Fibroblast of skin of left biceps (primary cell): ENCODE results near the gene ABR.
"Not testable (repeated sequence)": the region's sequence is repeated elsewhere in the genome, so short reads cannot be mapped to it uniquely, and the experiment has no call there.

Source experiments
- DNase-seq, 2 experiments: peaks; one replicate each; pipeline ENCODE4 v3.0.0-alpha.2; 2013; ENCODE audit warnings: low read depth in 2 of 2

ABR gene

GRCh38 chr17:1147664-1148063 lies 32.1 kb downstream of the ABR start:
- DNase-seq = no peak

DNA sequence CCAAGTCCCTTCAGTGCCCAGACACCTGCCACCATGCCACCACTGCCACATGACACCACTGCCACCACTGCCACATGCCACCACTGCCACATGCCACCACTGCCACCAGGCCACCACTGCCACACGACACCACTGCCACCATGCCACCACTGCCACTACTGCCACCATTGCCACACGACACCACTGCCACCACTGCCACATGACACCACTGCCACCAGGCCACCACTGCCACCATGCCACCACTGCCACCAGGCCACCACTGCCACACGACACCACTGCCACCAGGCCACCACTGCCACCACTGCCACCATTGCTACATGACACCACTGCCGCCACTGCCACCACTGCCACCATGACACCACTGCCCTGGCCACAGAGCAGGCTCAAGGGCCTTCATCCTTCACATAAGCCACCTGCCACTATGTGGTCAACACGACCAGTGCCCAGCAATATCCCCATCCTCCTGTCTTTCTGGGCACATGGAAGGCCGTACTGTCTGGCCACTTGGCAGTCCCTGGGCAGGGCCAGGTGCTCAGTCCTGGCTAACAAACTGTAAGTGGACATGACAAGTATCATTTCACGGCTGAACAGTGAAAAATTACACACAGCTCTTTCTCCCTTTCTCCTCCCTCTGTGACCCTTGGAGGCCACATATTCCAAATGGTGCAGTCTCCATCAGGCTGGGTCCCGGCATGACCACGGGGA lies 33.1 kb downstream of the ABR start:
- no peak for DNase-seq

DNA sequence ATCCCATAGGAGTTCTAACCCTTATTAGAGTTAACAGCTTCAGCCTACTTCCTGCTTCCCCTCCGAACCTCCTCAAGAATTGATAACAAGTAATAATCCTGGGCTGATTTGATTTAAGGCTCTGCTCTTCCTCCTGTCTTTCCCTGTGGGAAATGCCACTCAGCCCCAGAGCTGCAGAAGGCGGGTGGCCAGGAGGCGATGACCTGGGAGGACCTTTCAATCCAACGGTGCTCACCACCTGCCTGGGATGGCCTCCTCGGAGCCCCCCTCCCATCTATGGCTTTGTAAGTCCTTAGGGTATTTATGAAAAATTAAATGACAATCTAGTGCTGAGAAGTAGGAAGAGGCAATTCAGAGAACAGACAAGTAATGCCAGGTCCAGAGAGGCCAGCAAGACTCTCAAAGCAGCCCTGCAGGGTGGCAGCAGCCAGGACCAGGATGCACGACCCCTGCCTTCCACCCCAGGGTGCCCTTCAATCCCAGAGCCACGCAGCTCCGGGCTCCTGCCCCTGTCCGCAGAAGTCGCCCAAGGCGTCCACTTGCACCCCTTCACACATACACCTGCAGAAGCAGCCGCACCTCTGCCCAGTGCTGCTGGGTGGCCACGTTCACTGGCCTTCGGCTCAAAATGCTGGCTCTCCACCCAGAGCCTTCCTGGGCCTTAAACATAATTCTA lies 34.3 kb downstream of the ABR start:
- no peak for DNase-seq

DNA sequence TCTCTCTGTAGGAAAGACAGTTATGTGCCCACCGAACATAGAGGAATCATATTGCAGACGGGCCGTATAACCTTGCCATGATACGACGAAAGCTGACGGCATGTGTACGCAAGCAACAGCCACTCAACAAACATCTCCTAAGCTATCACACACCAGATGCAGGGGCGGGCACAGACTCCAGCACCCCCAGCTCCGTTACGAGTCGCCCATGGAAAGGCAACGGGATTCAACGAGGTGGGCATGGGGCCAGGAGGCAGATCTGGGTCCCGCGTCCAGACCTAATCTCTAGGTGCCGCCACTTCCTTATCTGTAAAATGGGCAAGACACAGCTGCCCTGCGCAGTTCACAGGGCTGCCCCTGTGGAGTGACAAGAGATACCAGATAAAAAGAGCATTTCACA lies 35.6 kb downstream of the ABR start:
- no peak for DNase-seq

- DNase-seq = no peak
Observed at GRCh38 chr17:1143573-1143972, 36.2 kb downstream of the ABR start.

DNA sequence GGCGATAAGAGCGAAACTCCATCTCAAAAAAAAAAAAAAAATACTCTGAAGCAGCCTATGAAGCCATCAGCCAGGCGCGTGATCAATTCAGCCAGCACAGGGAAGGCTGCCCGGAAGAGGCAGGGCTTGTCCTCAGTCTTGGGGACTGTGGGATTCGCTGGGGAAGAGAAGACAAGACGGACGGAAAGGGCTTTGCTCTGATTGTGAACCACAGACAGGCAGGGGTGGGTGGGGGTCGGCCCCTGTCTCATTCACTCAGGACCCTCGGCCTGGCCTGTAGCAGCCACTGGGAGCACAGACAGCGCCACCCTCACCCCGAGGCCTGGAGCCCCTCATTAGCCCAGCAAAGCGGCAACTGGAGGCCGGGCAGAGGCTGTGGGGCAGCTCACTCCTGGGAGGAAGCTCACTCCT lies 37.2 kb downstream of the ABR start:
- DNase-seq = no peak

DNA sequence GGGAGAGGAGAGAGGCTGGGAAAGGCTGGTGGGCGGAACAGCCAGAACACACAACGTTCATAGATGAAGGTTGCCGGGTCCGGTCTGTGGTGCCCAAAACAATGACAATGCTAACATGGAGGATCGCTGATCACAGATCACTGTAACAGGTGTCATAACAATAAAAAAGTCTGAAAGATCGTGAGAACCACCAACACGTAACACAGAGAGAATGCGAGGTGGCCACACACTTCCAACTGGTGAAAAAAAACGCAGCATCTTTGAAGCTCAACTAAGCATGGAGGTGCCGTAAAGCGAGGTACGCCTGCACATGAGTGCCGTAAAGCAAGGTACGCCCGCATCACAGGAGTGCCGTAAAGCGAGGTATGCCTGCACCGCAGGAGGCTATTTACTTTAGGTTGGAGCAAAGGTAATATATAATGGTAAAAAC lies 42.3 kb downstream of the ABR start:
- no peak for DNase-seq

- no peak for DNase-seq
Observed at GRCh38 chr17:1136748-1137147, 43.0 kb downstream of the ABR start.

GRCh38 chr17:1134634-1135324 lies 45.0 kb downstream of the ABR start:
- DNase-seq = no peak

- no peak for DNase-seq
Observed at GRCh38 chr17:1130191-1130590, 49.6 kb downstream of the ABR start.

- DNase-seq = not testable (repeated sequence)
Observed at GRCh38 chr17:1128463-1128862, 51.3 kb downstream of the ABR start.

GRCh38 chr17:1126801-1127550 lies 52.8 kb downstream of the ABR start:
- DNase-seq = no peak

GRCh38 chr17:1126250-1126797 lies 53.5 kb downstream of the ABR start:
- DNase-seq = no peak

DNA sequence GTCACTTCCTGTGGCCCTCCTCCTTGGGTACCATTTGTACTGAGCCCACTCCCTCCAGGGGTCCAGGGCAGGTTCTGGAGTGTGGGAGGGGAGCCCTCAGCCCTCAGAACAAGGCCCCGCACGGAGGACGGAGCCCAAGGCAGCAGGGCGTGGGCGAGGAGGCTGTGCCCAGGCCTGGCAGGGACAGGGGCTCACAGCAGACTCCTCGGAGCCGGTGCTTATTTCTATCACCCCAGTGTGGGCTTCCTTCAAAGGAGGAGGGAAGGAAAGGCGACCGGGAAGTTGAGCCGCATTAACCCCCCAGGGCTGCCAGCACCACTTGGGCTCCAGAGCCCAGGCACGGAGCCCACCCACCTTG lies 54.0 kb downstream of the ABR start:
- DNase-seq = no peak

DNA sequence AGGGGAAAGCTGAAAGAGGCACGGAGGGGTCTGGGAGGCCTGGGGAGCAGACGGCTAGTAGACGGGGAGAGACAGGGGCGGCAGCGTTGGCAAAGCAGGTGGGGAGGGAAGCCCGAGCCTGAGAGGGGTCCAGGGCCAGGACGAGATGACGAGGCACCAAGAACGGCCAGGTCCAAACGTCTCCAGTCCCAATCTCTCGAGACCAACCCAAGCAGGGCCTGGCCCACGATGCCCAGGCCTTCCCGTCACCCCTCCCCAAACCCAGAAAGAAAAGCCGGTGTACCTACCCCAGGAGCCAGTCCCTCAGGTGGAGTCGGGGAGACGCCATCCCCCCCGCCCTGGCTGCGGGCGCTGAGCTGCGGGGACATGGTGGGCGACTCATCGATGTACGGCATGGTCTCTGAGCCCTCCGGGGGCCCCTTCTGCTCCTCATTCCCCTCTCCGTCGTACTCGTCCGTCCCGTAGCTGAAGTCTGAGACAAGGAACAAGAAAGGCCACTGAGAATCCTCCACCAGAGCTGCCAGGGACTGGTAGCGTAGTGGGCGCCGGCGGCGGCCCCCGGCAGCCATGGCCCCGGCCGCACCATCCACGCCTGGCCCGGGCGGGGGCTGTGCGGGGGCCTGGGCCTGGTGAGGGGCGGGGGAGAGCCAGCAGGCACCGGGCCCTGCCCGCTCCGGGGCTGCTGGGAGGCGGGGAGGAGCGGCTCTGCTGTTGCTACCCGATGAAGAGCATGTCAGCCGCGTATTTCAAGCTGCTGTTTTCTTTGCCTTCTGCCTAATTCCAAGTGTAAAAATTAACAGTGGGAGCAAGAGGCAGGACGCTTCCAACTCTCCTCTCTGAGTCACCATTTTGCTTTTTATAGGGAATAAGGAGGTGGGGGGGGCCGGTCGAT lies 54.6 kb downstream of the ABR start:
- DNase-seq = no peak

DNA sequence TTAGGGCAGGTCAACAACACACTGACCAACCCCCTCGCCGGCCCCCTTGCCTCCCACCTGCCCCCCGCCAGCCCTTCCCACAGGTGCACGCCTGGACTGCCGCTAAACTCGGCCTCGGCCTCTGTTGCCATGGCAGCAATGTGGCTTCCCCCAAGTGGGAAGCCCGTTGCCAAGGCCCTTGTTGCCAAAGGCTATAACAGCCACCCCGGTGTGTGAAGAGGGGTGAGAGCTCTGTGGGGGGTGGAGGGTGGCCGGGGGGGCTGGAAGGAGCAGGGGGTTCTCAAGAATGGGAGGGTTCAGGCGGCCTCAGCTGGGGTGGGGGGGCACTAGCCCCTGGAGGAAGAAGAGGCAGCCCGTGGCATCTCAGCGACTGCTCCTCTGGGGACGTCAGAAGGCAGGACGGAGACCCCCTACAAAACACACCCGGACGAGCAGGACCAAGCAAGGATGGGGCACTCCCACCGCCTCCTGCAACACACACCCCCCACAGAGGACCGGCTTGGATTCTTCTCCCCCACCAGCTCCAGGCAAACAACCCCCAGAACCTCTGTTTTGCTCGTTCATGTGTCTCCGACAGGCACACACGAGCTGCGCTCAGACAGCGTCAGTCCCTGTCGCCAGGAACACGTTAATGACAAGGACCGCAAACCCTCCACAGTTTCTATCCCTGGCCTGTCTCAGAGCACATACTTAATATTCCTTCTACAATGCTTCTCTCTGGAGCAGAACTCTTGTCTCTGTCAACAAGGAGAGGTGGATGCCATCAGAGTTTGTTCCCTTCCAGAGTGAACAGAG lies 55.7 kb downstream of the ABR start:
- DNase-seq = no peak

DNA sequence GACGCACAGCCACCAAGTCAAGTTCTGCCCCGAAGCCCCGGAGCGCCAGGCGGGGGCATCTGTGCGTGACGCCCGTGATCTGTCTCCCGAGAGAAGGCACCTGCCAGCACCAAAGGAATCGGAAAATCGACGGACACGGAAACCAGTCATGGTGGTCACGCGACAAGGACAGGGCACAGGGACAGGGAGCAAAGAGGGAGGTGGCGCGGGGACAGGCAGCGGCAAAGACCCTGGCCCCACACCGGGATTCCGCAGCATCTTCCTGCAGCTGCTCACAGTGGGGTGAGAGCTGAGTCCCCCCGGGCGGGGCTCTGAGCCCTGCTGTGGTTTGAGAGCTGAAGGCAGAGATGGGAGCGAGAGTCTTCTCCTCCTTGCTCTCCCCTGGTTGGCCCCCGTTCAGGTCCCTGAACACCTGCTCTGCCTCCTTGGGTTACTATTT lies 56.4 kb downstream of the ABR start:
- no peak for DNase-seq

- no peak for DNase-seq
Observed at GRCh38 chr17:1122533-1123392, 57.0 kb downstream of the ABR start.

DNA sequence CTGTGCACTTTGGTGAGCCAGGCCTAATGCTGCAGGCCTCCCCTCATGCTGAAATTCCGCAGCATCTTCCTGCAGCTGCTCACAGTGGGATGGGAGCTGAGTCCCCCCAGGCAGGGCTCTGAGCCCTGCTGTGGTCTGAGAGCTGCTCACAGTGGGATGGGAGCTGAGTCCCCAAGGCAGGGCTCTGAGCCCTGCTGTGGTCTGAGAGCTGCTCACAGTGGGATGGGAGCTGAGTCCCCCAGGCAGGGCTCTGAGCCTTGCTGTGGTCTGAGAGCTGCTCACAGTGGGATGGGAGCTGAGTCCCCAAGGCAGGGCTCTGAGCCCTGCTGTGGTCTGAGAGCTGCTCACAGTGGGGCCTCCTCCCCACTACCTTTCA lies 58.4 kb downstream of the ABR start:
- not testable (repeated sequence) for DNase-seq
